ENCODE data around the gene SCD5. TPM values are rescaled to one million over a fixed set of nuclear protein-coding genes. Genes with fewer than 3 reads are reported as not detected.

The SCD5 gene
- polyA plus RNA-seq, 1 donor from 2014 or later = 212 TPM

GRCh38 chr4:82618103-82618720 lies 180.4 kb downstream of the SCD5 start:
- Histone ChIP-seq H3K9me2 (ENCODE audit: insufficient read depth, low read length) (no peaks in the 10 kb centered on the region), H3K9me3 (ENCODE audit: low read length) (no peaks in the 10 kb centered on the region), H3F3A (ENCODE audit: insufficient read depth, low read length, poor library complexity, severe bottlenecking) (no peaks in the 10 kb centered on the region), H3K36me3 (ENCODE audit: insufficient read depth, low read length) (no peaks in the 10 kb centered on the region), H3K27ac (ENCODE audit: low read length) (no peak overlapping the region), H4K20me1 (ENCODE audit: insufficient read depth) (no peaks in the 10 kb centered on the region), H3K4me2 (ENCODE audit: low read length) (no peak overlapping the region), H3K9ac (ENCODE audit: low read length) (no peak overlapping the region), H2AFZ (ENCODE audit: low read depth, low read length) (no peak overlapping the region), H3K27me3 (ENCODE audit: insufficient read depth, low read depth, low read length) (no peaks in the 10 kb centered on the region), H3K79me2 (replicated peaks; ENCODE audit: insufficient read depth, low read length) (no peaks in the 10 kb centered on the region), H3K4me3 (ENCODE audit: low read length) (no peak overlapping the region)
- TF ChIP-seq CTCF (IDR thresholded peaks at IDR 0.05; ENCODE audit: poor library complexity, severe bottlenecking) = no peak
- TF ChIP-seq POLR2AphosphoS5 (IDR thresholded peaks at IDR 0.05) = no peak
- no peak for TF ChIP-seq EZH2 (IDR thresholded peaks at IDR 0.05; ENCODE audit: borderline replicate concordance, insufficient read depth, low read length, poor library complexity, severe bottlenecking)
- no peak for TF ChIP-seq EP300 (conservative IDR thresholded peaks at IDR 0.05; ENCODE audit: poor library complexity, severe bottlenecking)
- no peak for TF ChIP-seq REST (IDR thresholded peaks at IDR 0.05; ENCODE audit: borderline replicate concordance)
- TF ChIP-seq MXI1 (conservative IDR thresholded peaks at IDR 0.05; ENCODE audit: poor library complexity, severe bottlenecking) = no peak

GRCh38 chr4:82614838-82615449 lies 183.7 kb downstream of the SCD5 start:
- Histone ChIP-seq H3K27me3 (ENCODE audit: insufficient read depth, low read depth, low read length) (no peaks in the 10 kb centered on the region), H3K36me3 (ENCODE audit: insufficient read depth, low read length) (no peaks in the 10 kb centered on the region), H3K27ac (ENCODE audit: low read length) (no peak overlapping the region), H3K9ac (ENCODE audit: low read length) (no peak overlapping the region), H3K4me3 (ENCODE audit: low read length) (no peak overlapping the region), H3K9me2 (ENCODE audit: insufficient read depth, low read length) (no peaks in the 10 kb centered on the region), H4K20me1 (ENCODE audit: insufficient read depth) (no peaks in the 10 kb centered on the region), H3K9me3 (ENCODE audit: low read length) (no peaks in the 10 kb centered on the region), H3K4me2 (ENCODE audit: low read length) (no peak overlapping the region), H2AFZ (ENCODE audit: low read depth, low read length) (no peak overlapping the region), H3F3A (ENCODE audit: insufficient read depth, low read length, poor library complexity, severe bottlenecking) (no peaks in the 10 kb centered on the region), H3K79me2 (replicated peaks; ENCODE audit: insufficient read depth, low read length) (no peaks in the 10 kb centered on the region)
- TF ChIP-seq RAD21 (conservative IDR thresholded peaks at IDR 0.05) (no peak), EZH2 (IDR thresholded peaks at IDR 0.05; ENCODE audit: borderline replicate concordance, insufficient read depth, low read length, poor library complexity, severe bottlenecking) (no peak), TAF1 (IDR thresholded peaks at IDR 0.05; ENCODE audit: low read depth) (no peak), POLR2AphosphoS5 (IDR thresholded peaks at IDR 0.05) (no peak), CTCF (IDR thresholded peaks at IDR 0.05; ENCODE audit: poor library complexity, severe bottlenecking) (no peak), SMC3 (conservative IDR thresholded peaks at IDR 0.05; ENCODE audit: poor library complexity) (no peak), MXI1 (conservative IDR thresholded peaks at IDR 0.05; ENCODE audit: poor library complexity, severe bottlenecking) (no peak), EP300 (conservative IDR thresholded peaks at IDR 0.05; ENCODE audit: poor library complexity, severe bottlenecking) (no peak), REST (IDR thresholded peaks at IDR 0.05; ENCODE audit: borderline replicate concordance) (no peak)

Measured in neural cell (in vitro differentiated cells).